Astrocyte of the spinal cord (primary cell): ENCODE data around the gene SCN2A.

ENCODE experiments used
- DNase-seq: peaks from one replicate; pipeline ENCODE4 v3.0.0; 2011; ENCODE audit warnings: low read depth, low spot score
- H3K4me3 ChIP-seq: 2 replicates; pipeline ENCODE4 v1.5.1; 2011; ENCODE audit warnings: low read depth, mild to moderate bottlenecking, low read length, moderate library complexity
- CTCF ChIP-seq: IDR thresholded peaks from 2 replicates; pipeline ENCODE4 v1.5.1; 2012; ENCODE audit warnings: low read depth, mild to moderate bottlenecking, low read length, inconsistent platforms
- in situ Hi-C: cut with HindIII; loops from 2 replicates; pipeline ENCODE4 v1.10.0; 2017; ENCODE audit warnings: low sequenced_read_pairs

Gene SCN2A

DNA sequence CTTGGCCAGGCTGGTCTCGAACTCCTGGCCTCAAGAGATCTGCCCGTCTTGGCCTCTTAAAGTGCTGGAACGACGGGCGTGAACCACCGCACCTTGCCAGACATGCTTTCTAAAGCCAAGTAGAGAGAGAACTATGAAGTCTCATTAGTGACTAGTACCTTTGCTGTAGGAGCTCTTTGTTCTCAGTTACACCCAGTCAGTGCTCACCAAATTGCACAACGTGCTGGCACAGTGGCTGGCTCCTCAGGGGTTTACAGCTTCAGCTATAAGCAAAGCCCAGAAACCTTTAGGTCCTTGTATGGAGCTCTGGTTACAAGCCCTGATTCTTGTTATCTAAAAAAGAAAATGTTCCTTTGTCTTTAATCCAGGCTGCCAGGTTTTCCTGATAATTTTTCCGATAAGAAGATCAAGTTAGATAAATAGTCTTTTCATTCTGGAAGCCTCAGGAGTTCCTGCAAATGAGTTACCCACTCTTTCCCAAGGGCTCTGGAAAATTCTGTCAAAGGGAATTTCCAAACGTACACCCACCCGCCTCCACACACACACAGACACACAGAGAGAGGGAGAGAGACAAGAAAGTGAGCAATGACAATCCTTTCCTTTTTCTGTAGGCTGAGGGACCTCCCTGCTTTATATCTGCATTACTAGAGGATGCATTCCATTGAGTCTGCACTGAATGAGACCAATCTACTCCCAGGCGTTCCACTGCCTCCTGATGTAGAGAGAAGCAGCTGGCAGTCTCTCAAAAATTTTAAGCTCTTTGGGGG is 130.1 kb downstream of the SCN2A start:
- no peak overlapping the region for H3K4me3 ChIP-seq
- no peak for DNase-seq
- no peak for TF ChIP-seq CTCF
- in situ Hi-C loops = no loop called here

- no peak for DNase-seq
- no peak for TF ChIP-seq CTCF
- in situ Hi-C loops = no loop called here
- no peak overlapping the region for H3K4me3 ChIP-seq
Observed at GRCh38 chr2:165369898-165370296, 130.7 kb downstream of the SCN2A start.

GRCh38 chr2:165371356-165371755 is 132.1 kb downstream of the SCN2A start:
- H3K4me3 ChIP-seq = no peak overlapping the region
- in situ Hi-C loops = no loop called here
- TF ChIP-seq CTCF = no peak
- no peak for DNase-seq

DNA sequence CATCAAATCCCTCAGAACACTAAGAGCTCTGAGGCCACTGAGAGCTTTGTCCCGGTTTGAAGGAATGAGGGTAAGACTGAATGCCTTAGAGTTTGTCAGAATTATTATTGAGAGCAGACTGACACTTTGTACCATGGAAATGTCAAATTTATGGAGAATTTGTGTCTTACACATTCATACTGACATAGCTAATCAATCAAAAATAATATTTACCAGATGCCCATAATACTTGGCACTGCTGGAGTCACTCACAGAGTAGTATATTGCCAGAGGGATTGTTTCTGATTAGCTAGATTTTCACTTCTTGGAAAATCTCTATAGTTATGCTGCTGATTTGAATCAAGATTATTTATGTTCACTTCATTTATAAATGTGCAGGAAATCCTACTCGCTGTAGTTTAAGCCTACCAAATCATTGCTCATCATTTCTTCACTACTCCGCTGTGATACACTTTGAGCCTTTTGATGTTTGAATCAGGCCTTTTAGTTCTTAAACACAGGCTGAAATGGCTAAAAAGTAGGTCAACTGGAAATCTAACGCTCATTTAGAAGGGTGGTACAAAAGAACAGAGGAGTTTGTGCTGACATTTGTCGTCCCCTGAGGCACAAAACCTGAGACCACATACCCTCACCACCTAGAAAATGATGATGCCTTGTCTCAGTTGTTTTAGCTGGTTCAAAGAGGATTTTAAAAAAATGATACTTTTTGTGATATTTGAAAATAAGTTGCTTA is 134.2 kb downstream of the SCN2A start:
- TF ChIP-seq CTCF = no peak
- no peak for DNase-seq
- in situ Hi-C loops = no loop called here
- H3K4me3 ChIP-seq = no peak overlapping the region

GRCh38 chr2:165376571-165376975 is 137.4 kb downstream of the SCN2A start:
- no peak for TF ChIP-seq CTCF
- DNase-seq = no peak
- in situ Hi-C loops = no loop called here
- no peak overlapping the region for H3K4me3 ChIP-seq

DNA sequence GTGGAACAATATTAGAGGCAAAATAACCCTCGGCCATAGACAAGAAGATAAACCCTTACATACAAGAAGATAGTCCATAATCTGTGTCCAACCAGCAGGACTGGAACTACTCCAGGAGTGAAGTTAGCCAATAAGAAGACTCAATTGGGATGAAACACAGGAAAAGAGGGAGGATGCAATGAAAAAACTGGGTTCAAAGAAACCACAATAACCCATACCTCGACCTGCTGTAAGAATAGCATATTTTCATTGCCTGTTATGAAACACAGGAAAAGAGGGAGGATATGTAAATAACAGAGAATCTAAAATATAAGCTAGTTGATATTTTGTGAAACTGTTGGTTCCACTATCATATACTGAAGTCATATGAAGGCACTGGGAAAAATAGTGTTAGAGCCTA is 143.1 kb downstream of the SCN2A start:
- no peak for TF ChIP-seq CTCF
- in situ Hi-C loops = no loop called here
- no peak for DNase-seq
- no peak overlapping the region for H3K4me3 ChIP-seq
